Measurements from ENCODE around the gene C12orf76.

C12orf76 gene

GRCh38 chr12:109994401-109995175 lies 53.7 kb downstream of the C12orf76 start:
- no peak for DNase-seq

- DNase-seq = no peak
Observed at GRCh38 chr12:109993091-109993490, 55.2 kb downstream of the C12orf76 start.

GRCh38 chr12:109991586-109991985 lies 56.7 kb downstream of the C12orf76 start:
- no peak for DNase-seq

Measured in fibroblast of skin of back (primary cell).